WTC11 (cell line): ENCODE data around the gene RAX2. TPM values are rescaled to one million over a fixed set of nuclear protein-coding genes. Genes with fewer than 3 reads are reported as not detected.

Experiments used
- ATAC-seq: fragments of 200-7000 bp; cut with Tn5 transposase; 2 replicates; pipeline ENCODE4 v1.10.0; 2021; ENCODE audit warnings: mild to moderate bottlenecking, moderate library complexity
- CTCF ChIA-PET: fragments of 300-600 bp; sonication (Branson Sonifier 250); formaldehyde crosslinking; loops from one replicate; lab custom pipeline; 2021; ENCODE audit warnings: antibody characterized with exemption; lab: Charles Lee
- POLR2A ChIA-PET: fragments of 350-600 bp; sonication (Branson Sonifier 250); formaldehyde crosslinking; loops from one replicate; lab custom pipeline; 2021; ENCODE audit warnings: antibody characterized with exemption; lab: Charles Lee
- DNase-seq: peaks from one replicate; pipeline ENCODE4 v3.0.0; 2021; ENCODE audit warnings: low spot score
- H3K27ac Mint-ChIP-seq: 2 replicates; pipeline ENCODE4 v1.8.0; 2021; ENCODE audit warnings: mixed read lengths
- H3K27me3 Mint-ChIP-seq: 2 replicates; pipeline ENCODE4 v1.8.0; 2021; ENCODE audit warnings: low read depth, mild to moderate bottlenecking, moderate library complexity, mixed read lengths
- H3K36me3 Mint-ChIP-seq: 2 replicates; pipeline ENCODE4 v1.8.0; 2021; ENCODE audit warnings: mixed read lengths
- H3K4me1 Mint-ChIP-seq: 2 replicates; pipeline ENCODE4 v1.8.0; 2022; ENCODE audit warnings: mixed read lengths
- H3K4me3 Mint-ChIP-seq: 2 replicates; pipeline ENCODE4 v1.8.0; 2021; ENCODE audit warnings: mild to moderate bottlenecking, moderate library complexity, mixed read lengths
- H3K9me3 Mint-ChIP-seq: 2 replicates; pipeline ENCODE4 v1.8.0; 2021; ENCODE audit warnings: mixed read lengths
- CBFB ChIP-seq: sonication (generic); formaldehyde crosslinking; IDR thresholded peaks from 2 replicates; pipeline ENCODE4 v1.8.1; 2022; ENCODE audit warnings: mild to moderate bottlenecking, low read depth, missing genetic modification reagents
- CREM ChIP-seq: sonication (generic); formaldehyde crosslinking; IDR thresholded peaks from 2 replicates; pipeline ENCODE4 v1.8.1; 2022; ENCODE audit warnings: mild to moderate bottlenecking, missing genetic modification reagents, moderate library complexity
- FOXJ3 ChIP-seq: sonication (generic); formaldehyde crosslinking; IDR thresholded peaks from 2 replicates; pipeline ENCODE4 v1.9.0; 2021; ENCODE audit warnings: missing genetic modification reagents, mild to moderate bottlenecking, borderline replicate concordance
- GABPB1 ChIP-seq: sonication (generic); formaldehyde crosslinking; IDR thresholded peaks from 2 replicates; pipeline ENCODE4 v1.8.1; 2023; ENCODE audit warnings: mild to moderate bottlenecking, missing genetic modification reagents
- GRHL2 ChIP-seq: fragments of 250-450 bp; sonication (Bioruptor Pico); IDR thresholded peaks from 2 replicates; pipeline ENCODE4 v1.8.0; 2022; ENCODE audit warnings: mild to moderate bottlenecking, moderate library complexity; ENCODE audit not compliant: insufficient replicate concordance, severe bottlenecking
- MXD4 ChIP-seq: fragments of 250-450 bp; sonication (Bioruptor Pico); IDR thresholded peaks from 2 replicates; pipeline ENCODE4 v1.8.0; 2021; ENCODE audit warnings: mild to moderate bottlenecking, moderate library complexity, borderline replicate concordance
- NFYB ChIP-seq: sonication (generic); formaldehyde crosslinking; conservative IDR thresholded peaks from 2 replicates; pipeline ENCODE4 v1.8.0; 2022; ENCODE audit warnings: low read depth, missing genetic modification reagents
- SMAD4 ChIP-seq: sonication (generic); formaldehyde crosslinking; IDR thresholded peaks from 2 replicates; pipeline ENCODE4 v1.8.0; 2022; ENCODE audit warnings: mild to moderate bottlenecking, missing genetic modification reagents
- TEAD1 ChIP-seq: sonication (generic); formaldehyde crosslinking; IDR thresholded peaks from 2 replicates; pipeline ENCODE4 v1.8.0; 2022; ENCODE audit warnings: mild to moderate bottlenecking, missing genetic modification reagents
- TP53 ChIP-seq: sonication (generic); formaldehyde crosslinking; IDR thresholded peaks from 2 replicates; pipeline ENCODE4 v1.8.1; 2023; ENCODE audit warnings: mild to moderate bottlenecking, missing genetic modification reagents
- ZBTB21 ChIP-seq: sonication (generic); formaldehyde crosslinking; IDR thresholded peaks from 2 replicates; pipeline ENCODE4 v1.8.1; 2023; ENCODE audit warnings: mild to moderate bottlenecking, missing genetic modification reagents, borderline replicate concordance
- ZNF219 ChIP-seq: sonication (generic); formaldehyde crosslinking; IDR thresholded peaks from 2 replicates; pipeline ENCODE4 v1.8.0; 2023; ENCODE audit warnings: missing genetic modification reagents, mild to moderate bottlenecking, borderline replicate concordance
- ZNF423 ChIP-seq: fragments of 250-450 bp; sonication (Bioruptor Pico); IDR thresholded peaks from 2 replicates; pipeline ENCODE4 v2.1.2; 2022; ENCODE audit warnings: mild to moderate bottlenecking, moderate library complexity
- total RNA-seq: library from RNA; stranded (reverse); gene quantifications from 3 replicates; pipeline ENCODE4 v1.2.3, GENCODE V29; 2021
- TF ChIP-seq, protein P1 (sequence below): sonication (generic); formaldehyde crosslinking; IDR thresholded peaks from 2 replicates; pipeline ENCODE4 v1.8.0; 2023; ENCODE audit warnings: missing genetic modification reagents, mild to moderate bottlenecking, borderline replicate concordance
- TF ChIP-seq, protein P2 (sequence below): sonication (generic); formaldehyde crosslinking; IDR thresholded peaks from 2 replicates; pipeline ENCODE4 v1.8.1; 2022; ENCODE audit warnings: low read depth, mild to moderate bottlenecking, moderate library complexity, missing genetic modification reagents, borderline replicate concordance
- TF ChIP-seq, protein P3 (sequence below): sonication (generic); formaldehyde crosslinking; IDR thresholded peaks from 2 replicates; pipeline ENCODE4 v1.8.1; 2022; ENCODE audit warnings: mild to moderate bottlenecking, moderate library complexity, missing genetic modification reagents
- TF ChIP-seq, protein P4 (sequence below): sonication (generic); formaldehyde crosslinking; IDR thresholded peaks from 2 replicates; pipeline ENCODE4 v1.8.0; 2023; ENCODE audit warnings: missing genetic modification reagents
- TF ChIP-seq, protein P5 (sequence below): sonication (generic); formaldehyde crosslinking; IDR thresholded peaks from 2 replicates; pipeline ENCODE4 v1.8.0; 2022; ENCODE audit warnings: mild to moderate bottlenecking, missing genetic modification reagents
- TF ChIP-seq, protein P6 (sequence below): sonication (generic); formaldehyde crosslinking; IDR thresholded peaks from 2 replicates; pipeline ENCODE4 v1.8.0; 2022; ENCODE audit warnings: mild to moderate bottlenecking, missing genetic modification reagents
- TF ChIP-seq, protein P7 (sequence below): fragments of 250-450 bp; sonication (Bioruptor Pico); IDR thresholded peaks from 2 replicates; pipeline ENCODE4 v2.1.2; 2022; ENCODE audit warnings: mild to moderate bottlenecking, moderate library complexity
- TF ChIP-seq, protein P8 (sequence below): sonication (generic); formaldehyde crosslinking; IDR thresholded peaks from 2 replicates; pipeline ENCODE4 v1.8.1; 2022; ENCODE audit warnings: mild to moderate bottlenecking, missing genetic modification reagents, moderate library complexity, borderline replicate concordance
- TF ChIP-seq, protein P9 (sequence below): fragments of 200-600 bp; IDR thresholded peaks from 2 replicates; pipeline ENCODE4 v1.8.0; 2022; ENCODE audit warnings: antibody characterized with exemption

The RAX2 gene
- total RNA-seq, 1 experiment from 2014 or later = 0.09 TPM

DNA sequence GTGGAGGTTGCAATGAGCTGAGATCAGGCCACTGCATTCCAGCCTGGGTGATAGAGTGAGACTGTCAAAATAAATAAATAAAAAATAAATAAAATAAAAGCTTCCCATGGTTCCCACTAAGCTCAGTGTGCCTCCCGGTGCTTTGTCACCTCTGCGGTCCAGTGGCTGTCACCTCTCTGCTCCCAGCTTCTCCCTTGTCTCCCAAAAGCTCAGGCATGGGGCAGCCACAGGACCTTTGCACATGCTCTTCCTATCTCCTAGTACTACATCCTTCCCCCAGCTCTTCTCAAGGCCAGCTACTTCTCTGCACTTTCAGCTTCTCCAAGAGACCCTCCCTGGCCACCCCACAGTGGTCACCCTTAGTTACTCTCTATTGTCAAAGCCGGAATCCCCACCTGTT lies 21.8 kb upstream of the RAX2 start:
- Mint-ChIP-seq H3K27ac (no peak overlapping the region), H3K4me1 (no peaks in the 10 kb centered on the region), H3K9me3 (peaks cover 10% of the 10 kb centered on the region), H3K4me3 (no peak overlapping the region), H3K36me3 (peaks cover 4% of the 10 kb centered on the region), H3K27me3 (peaks cover 14% of the 10 kb centered on the region)
- DNase-seq (no peak), ATAC-seq (no peak)
- TF ChIP-seq, protein P1, sequence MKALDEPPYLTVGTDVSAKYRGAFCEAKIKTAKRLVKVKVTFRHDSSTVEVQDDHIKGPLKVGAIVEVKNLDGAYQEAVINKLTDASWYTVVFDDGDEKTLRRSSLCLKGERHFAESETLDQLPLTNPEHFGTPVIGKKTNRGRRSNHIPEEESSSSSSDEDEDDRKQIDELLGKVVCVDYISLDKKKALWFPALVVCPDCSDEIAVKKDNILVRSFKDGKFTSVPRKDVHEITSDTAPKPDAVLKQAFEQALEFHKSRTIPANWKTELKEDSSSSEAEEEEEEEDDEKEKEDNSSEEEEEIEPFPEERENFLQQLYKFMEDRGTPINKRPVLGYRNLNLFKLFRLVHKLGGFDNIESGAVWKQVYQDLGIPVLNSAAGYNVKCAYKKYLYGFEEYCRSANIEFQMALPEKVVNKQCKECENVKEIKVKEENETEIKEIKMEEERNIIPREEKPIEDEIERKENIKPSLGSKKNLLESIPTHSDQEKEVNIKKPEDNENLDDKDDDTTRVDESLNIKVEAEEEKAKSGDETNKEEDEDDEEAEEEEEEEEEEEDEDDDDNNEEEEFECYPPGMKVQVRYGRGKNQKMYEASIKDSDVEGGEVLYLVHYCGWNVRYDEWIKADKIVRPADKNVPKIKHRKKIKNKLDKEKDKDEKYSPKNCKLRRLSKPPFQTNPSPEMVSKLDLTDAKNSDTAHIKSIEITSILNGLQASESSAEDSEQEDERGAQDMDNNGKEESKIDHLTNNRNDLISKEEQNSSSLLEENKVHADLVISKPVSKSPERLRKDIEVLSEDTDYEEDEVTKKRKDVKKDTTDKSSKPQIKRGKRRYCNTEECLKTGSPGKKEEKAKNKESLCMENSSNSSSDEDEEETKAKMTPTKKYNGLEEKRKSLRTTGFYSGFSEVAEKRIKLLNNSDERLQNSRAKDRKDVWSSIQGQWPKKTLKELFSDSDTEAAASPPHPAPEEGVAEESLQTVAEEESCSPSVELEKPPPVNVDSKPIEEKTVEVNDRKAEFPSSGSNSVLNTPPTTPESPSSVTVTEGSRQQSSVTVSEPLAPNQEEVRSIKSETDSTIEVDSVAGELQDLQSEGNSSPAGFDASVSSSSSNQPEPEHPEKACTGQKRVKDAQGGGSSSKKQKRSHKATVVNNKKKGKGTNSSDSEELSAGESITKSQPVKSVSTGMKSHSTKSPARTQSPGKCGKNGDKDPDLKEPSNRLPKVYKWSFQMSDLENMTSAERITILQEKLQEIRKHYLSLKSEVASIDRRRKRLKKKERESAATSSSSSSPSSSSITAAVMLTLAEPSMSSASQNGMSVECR = no peak
- TF ChIP-seq ZBTB21 (no peak), CREM (no peak), GABPB1 (CRISPR knock-in tag) (no peak), ZNF423 (CRISPR knock-in tag) (no peak), MXD4 (no peak), NFYB (CRISPR knock-in tag) (no peak), FOXJ3 (no peak), CBFB (CRISPR knock-in tag) (no peak), GRHL2 (CRISPR knock-in tag) (no peak)
- TF ChIP-seq, protein P2, sequence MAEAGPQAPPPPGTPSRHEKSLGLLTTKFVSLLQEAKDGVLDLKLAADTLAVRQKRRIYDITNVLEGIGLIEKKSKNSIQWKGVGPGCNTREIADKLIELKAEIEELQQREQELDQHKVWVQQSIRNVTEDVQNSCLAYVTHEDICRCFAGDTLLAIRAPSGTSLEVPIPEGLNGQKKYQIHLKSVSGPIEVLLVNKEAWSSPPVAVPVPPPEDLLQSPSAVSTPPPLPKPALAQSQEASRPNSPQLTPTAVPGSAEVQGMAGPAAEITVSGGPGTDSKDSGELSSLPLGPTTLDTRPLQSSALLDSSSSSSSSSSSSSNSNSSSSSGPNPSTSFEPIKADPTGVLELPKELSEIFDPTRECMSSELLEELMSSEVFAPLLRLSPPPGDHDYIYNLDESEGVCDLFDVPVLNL (CRISPR knock-in tag) = no peak
- TF ChIP-seq, protein P3, sequence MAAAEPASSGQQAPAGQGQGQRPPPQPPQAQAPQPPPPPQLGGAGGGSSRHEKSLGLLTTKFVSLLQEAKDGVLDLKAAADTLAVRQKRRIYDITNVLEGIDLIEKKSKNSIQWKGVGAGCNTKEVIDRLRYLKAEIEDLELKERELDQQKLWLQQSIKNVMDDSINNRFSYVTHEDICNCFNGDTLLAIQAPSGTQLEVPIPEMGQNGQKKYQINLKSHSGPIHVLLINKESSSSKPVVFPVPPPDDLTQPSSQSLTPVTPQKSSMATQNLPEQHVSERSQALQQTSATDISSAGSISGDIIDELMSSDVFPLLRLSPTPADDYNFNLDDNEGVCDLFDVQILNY = no peak
- TF ChIP-seq, protein P4, sequence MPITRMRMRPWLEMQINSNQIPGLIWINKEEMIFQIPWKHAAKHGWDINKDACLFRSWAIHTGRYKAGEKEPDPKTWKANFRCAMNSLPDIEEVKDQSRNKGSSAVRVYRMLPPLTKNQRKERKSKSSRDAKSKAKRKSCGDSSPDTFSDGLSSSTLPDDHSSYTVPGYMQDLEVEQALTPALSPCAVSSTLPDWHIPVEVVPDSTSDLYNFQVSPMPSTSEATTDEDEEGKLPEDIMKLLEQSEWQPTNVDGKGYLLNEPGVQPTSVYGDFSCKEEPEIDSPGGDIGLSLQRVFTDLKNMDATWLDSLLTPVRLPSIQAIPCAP (CRISPR knock-in tag) = no peak
- TF ChIP-seq, protein P5, sequence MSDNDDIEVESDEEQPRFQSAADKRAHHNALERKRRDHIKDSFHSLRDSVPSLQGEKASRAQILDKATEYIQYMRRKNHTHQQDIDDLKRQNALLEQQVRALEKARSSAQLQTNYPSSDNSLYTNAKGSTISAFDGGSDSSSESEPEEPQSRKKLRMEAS = no peak
- TF ChIP-seq, protein P6, sequence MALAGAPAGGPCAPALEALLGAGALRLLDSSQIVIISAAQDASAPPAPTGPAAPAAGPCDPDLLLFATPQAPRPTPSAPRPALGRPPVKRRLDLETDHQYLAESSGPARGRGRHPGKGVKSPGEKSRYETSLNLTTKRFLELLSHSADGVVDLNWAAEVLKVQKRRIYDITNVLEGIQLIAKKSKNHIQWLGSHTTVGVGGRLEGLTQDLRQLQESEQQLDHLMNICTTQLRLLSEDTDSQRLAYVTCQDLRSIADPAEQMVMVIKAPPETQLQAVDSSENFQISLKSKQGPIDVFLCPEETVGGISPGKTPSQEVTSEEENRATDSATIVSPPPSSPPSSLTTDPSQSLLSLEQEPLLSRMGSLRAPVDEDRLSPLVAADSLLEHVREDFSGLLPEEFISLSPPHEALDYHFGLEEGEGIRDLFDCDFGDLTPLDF (CRISPR knock-in tag) = no peak
- TF ChIP-seq, protein P7, sequence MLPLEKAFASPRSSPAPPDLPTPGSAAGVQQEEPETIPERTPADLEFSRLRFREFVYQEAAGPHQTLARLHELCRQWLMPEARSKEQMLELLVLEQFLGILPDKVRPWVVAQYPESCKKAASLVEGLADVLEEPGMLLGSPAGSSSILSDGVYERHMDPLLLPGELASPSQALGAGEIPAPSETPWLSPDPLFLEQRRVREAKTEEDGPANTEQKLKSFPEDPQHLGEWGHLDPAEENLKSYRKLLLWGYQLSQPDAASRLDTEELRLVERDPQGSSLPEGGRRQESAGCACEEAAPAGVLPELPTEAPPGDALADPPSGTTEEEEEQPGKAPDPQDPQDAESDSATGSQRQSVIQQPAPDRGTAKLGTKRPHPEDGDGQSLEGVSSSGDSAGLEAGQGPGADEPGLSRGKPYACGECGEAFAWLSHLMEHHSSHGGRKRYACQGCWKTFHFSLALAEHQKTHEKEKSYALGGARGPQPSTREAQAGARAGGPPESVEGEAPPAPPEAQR = no peak
- ChIA-PET POLR2A (no interaction called here), CTCF (interaction anchor here (0.8 to 1.9 kb wide), 5 partner anchors 10 to 87 kb away, joined by 3 to 9 read pairs (median 3); partner anchors contain the start of gene ATCAY)

DNA sequence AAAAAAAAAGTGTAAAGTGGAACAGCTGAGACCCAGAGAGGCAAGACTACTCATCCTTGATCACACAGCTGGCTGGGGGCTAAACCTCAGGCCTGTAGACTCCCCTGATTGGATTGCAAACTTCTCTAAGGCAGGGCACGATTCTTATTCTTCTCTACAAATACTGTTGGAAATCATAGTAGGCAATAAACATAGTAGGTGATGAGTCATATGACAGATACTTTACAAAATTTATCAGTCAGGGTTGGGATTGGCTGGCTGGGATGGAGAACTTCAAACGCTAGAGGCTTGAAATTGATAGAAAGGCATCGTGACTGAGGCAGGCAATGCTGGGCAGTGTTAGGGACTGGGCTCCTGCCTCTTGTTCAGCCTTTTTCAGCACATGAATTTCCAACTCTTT lies 20.1 kb upstream of the RAX2 start:
- ATAC-seq (no peak), DNase-seq (no peak)
- H3K4me1 Mint-ChIP-seq = no peaks in the 10 kb centered on the region
- peaks cover 4% of the 10 kb centered on the region for H3K36me3 Mint-ChIP-seq
- H3K27me3 Mint-ChIP-seq = peaks cover 14% of the 10 kb centered on the region
- H3K4me3 Mint-ChIP-seq = no peak overlapping the region
- POLR2A ChIA-PET = no interaction called here
- peaks cover 10% of the 10 kb centered on the region for H3K9me3 Mint-ChIP-seq
- CTCF ChIA-PET = interaction anchor here (1.9 kb wide), 1 partner anchor 9 kb away, joined by 6 read pairs; no protein-coding TSS in a partner anchor
- no peak overlapping the region for H3K27ac Mint-ChIP-seq
- TF ChIP-seq, protein P8, sequence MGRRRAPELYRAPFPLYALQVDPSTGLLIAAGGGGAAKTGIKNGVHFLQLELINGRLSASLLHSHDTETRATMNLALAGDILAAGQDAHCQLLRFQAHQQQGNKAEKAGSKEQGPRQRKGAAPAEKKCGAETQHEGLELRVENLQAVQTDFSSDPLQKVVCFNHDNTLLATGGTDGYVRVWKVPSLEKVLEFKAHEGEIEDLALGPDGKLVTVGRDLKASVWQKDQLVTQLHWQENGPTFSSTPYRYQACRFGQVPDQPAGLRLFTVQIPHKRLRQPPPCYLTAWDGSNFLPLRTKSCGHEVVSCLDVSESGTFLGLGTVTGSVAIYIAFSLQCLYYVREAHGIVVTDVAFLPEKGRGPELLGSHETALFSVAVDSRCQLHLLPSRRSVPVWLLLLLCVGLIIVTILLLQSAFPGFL (CRISPR knock-in tag) = no peak
- TF ChIP-seq SMAD4 = no peak
- no peak for TF ChIP-seq ZNF219 (CRISPR knock-in tag)
- TF ChIP-seq, protein P9, sequence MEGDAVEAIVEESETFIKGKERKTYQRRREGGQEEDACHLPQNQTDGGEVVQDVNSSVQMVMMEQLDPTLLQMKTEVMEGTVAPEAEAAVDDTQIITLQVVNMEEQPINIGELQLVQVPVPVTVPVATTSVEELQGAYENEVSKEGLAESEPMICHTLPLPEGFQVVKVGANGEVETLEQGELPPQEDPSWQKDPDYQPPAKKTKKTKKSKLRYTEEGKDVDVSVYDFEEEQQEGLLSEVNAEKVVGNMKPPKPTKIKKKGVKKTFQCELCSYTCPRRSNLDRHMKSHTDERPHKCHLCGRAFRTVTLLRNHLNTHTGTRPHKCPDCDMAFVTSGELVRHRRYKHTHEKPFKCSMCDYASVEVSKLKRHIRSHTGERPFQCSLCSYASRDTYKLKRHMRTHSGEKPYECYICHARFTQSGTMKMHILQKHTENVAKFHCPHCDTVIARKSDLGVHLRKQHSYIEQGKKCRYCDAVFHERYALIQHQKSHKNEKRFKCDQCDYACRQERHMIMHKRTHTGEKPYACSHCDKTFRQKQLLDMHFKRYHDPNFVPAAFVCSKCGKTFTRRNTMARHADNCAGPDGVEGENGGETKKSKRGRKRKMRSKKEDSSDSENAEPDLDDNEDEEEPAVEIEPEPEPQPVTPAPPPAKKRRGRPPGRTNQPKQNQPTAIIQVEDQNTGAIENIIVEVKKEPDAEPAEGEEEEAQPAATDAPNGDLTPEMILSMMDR = no peak
- no peak for TF ChIP-seq TEAD1 (CRISPR knock-in tag)
- TF ChIP-seq TP53 (CRISPR knock-in tag) = no peak
